Head of caudate nucleus (tissue), 42 donors: Measurements from ENCODE around the gene NRROS.

Experiments used
- DNase-seq, 42 donors: peaks; one replicate each; pipeline versions ENCODE4 v3.0.0 to v3.0.0-alpha.2; 2020 to 2021; ENCODE audit warnings: mixed read lengths in 7 of 42
- intact Hi-C: fragments of 100-400 bp; cut with DNase I; formaldehyde crosslinking; loops from one replicate; pipeline ENCODE4 v1.15.0; 2022

Gene NRROS

DNA sequence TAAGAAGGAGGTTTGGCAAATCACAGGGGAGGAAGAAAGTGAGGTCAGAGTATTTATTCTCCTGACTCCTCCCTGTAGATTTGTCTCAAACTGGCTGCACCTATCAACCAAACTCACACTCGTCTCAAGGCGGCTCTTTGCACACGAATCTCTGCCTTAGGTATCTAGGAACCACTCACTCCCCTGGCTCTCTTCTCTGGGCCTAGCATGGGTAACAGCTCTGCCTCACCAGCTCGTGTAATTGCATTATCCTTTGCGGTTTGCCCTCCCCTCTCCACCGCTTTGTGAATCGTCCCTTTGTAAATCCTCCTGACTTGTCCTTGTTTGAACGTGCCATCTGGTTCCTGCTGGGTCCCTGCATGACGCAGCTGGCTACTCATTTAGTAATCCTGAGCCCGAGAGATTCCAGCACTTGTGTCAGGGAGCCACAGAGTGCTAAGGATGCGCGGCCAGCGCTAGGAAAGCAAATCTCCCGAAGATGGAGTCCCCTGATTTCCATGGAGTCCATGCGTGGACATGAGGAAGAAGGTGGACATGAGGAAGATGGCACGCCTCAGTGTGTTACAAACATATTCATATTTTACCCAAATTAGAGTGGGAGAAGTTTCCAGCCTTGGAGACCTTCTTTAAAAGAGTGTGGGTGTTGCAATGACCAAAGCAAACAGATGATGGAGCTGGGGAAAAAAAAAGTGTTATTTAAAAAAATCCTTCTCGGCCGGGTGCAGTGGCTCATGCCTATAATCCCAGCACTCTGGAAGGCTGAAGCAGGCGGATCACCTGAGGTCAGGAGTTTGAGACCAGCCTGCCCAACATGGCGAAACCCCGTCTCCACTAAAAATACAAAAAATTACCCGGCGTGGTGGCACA is 26.7 kb downstream of the NRROS start:
- intact Hi-C loops: no loop called here
- peak in 25 of 42 donors; percentile 9 to 57 (median 38) for DNase-seq

DNA sequence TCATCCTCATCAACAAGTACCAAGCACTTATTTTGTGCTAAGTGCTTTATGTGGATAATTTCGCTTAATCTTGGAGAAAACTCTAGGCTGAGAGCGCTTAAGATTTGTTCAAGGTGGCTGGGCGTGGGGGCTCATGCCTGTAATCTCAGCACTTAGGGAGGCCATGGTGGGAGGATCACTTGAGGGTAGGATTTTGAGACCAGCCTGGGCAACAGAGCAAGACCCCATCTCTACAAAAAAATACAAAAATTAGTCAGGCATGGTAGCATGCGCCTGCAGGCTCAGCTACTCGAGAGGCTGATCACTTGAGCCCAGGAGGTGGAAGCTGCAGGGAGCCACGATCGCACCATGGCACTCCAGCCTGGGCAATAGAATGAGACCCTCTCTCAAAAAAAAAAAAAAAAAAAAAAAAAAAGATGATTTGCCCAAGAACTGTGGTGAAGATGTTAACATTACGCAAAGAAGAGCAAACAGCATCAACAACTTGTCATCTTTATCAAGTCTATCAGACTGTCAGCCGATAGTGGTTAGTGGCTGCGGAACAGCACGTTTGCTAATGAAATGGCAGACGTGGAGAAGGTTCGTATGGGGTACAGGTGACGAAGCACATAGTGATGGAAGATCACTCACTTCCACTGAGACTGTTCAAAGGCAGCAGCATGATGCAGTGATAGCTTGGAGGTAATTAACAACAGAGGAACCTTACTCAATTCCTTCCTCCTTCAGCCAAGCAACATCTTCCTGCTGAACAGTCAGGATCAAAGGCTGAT is 27.7 kb downstream of the NRROS start:
- DNase-seq: peak in 1 of 42 donors; percentile 2

DNA sequence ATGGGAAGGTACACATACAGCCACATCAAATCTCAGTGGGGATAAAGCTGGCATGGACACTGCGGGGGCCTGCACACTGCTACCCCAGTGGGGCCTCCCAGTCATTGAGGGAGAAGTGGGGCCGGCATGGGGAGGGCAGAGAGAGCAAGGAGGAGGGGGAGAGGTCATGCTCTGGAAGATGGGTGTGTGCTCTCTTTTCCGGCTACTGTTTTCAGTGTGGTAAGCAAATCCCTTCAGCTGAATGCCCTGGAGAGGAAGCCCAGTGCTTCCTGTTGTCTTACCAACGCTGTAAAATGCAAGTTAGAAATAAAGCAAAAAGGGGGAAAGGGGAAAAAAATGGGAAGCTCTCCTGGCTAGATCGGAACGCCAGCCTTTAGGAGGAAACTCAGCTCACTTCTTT is 30.8 kb downstream of the NRROS start:
- DNase-seq: peak in 1 of 42 donors; percentile 29
- intact Hi-C loops: no loop called here

More for the DNA sequence above, 27.7 kb downstream of the NRROS start:
- intact Hi-C loops: no loop called here

DNA sequence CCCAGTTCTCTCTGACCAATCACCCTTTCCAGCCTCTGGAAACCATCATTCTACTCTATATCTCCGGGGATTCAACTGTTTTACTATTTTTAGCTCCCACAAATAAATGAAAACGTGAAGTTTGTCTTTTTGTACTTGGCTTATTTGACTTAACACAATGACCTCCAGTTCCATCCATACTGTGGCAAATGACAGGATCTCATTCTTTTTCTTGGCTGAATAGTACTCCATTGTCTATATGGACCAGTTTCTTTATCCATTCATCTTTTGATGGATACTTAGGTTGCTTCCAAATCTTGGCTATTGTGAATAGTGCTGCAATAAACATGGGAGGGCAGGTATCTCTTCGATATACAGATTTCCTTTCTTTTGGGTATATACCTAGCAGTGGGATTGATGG is 34.1 kb downstream of the NRROS start:
- intact Hi-C loops: no loop called here
- DNase-seq: no peak

DNA sequence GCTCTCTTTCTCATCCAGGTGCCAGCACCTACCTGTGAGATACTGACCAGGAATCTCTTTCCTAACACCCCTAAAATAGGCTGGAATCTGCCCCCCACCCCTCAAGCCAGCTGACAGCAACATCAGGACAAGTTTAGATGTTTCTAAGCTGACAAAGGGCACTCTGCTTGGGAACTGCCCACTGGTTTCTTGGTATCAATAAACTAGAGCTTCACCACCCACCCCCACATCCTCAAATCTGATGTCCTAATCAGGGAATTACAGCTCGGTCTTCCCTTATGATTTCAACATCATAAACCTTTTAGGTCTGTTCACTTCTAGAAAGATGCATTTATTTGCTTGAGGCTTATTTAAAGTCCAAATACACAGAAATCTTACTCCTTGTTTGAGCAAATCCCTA is 37.9 kb downstream of the NRROS start:
- intact Hi-C loops: no loop called here
- DNase-seq: no peak

DNA sequence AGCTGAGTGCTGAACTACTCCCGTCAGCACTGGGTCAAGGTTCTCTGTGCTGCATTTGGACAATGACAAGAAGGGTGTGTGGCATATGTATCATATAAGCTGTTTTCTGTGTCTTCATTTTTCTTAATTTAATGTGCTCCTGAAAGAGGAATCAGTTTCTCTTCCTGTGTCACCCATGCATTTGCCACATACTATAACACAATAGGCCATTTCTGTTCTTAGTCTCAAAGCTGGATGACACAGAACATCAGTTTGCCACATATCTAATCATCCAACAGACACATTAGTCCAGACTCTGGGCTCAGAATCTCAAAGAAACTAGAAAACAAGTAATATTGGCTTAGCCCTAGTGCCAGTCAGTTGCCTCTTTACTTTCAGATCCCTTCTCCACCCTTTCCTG is 38.4 kb downstream of the NRROS start:
- intact Hi-C loops: no loop called here
- no peak for DNase-seq

DNA sequence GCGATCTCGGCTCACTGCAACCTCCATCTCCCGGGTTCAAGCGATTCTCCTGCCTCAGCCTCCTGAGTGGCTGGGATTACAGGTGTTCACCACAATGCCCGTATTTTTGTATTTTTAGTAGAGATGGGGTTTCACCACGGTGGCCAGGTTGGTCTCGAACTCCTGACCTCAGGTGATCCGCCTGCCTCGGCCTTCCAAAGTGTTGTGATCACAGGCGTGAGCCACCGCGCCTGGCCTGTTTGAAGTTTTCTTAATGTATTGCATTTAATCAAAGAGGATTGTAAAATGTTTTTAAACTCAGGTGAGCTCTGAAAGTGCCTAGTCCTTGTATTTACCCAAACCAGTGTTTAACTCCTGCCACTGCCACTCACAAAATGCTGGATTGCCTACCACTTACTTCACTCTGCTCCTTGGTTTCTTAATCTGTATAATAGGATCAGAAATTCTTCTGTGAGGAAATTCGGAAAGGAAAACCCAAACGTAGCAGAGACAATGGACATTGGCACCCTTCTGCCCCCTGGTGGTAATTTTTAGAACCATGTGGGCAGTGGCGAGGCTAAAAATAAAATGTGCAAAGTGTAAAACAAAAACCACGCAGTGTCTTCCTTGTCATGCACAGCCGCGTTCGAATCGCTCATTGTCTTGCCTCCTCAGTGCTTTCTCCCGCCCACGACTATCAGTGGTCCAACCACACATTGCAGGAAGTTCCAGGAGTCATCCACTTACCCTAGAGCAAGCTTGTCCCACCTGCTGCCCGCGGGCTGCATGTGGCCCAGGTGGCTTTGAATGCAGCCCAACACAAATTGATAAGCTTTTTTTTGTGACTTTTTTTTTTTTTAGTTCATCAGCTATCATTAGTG is 45.3 kb downstream of the NRROS start:
- intact Hi-C loops: loop anchor here (5.0 kb wide), 1 partner anchor 72 kb away; no protein-coding TSS in a partner anchor
- peak; percentile 20 to 87 (median 66) for DNase-seq

DNA sequence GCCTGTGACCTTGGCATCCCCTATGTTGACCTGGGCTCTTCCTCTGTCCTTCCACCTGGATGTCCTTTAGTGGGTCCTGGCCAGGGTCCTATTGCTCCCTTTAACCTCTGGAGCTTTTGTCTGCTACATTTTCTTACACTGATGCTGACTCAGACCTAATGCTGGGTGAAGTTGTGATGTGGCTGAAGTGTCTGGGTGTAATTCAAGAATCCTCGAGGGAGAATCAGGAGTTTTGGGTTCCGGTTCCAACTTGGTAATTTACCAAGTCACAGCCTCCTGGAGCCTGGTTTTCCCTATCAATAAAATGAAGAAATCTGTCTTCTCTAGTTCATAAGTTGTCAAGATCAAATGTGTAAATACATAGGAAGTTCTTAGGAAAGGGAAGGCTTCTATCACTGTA is 46.9 kb downstream of the NRROS start:
- intact Hi-C loops: loop anchor here (5.0 kb wide), 1 partner anchor 74 kb away; no protein-coding TSS in a partner anchor
- DNase-seq: no peak

DNA sequence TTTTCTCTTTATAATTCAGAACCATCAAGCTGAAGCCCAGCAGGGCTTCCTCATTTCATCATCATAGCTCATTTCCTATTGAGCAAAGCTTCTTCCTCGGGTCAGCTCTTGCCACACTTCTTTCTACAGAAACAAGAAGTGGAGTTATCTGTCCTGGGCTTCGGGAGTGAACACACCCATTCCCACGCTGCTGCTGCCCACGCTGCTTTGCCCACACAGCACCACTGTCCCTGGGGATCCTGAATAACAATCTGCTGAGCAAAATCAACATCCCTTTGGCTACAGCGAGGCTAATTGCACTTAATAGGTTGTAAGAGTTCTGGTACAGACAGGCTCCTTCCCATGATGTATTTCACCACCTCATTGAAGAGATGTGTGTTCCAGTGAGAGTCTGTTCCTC is 48.9 kb downstream of the NRROS start:
- peak in 13 of 42 donors; percentile 6 to 51 (median 26) for DNase-seq
- intact Hi-C loops: loop anchor here (5.0 kb wide), 1 partner anchor 76 kb away; no protein-coding TSS in a partner anchor

DNA sequence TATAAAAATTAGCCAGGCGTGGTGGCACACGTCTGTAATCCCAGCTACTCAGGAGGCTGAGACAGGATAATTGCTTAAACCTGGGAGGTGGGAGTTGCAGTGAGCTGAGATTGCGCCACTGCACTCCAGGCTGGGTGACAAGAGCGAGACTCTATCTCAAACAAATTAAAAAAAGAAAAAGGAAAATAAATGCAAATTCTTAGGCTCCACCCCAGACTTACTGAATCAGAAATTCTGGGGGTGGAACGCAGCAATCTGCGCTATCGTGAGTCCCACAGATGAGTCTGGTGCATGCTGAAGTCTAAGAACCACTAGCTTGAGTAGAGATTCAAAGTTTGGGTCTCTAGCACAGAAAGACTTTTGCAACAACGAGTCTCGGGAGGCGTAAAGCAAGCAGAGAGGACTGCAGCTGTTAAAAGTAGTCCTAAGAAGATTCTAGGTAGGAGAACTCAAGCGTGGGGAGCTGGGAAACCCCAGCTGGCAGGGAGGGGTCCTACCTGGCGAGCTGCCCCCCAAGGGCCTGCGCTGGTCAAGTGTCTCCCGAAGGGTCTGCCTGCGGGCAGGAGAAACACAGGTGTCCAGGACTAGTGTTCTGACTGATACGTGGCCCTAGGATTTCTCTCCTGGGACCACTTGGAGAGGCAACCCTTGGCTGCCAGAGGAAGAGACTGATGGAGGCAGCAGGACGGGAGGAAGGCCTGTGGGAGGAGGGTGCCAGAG is 50.6 kb downstream of the NRROS start:
- peak in 34 of 42 donors; percentile 11 to 84 (median 46) for DNase-seq
- intact Hi-C loops: loop anchor here (5.0 kb wide), 1 partner anchor 78 kb away; no protein-coding TSS in a partner anchor

DNA sequence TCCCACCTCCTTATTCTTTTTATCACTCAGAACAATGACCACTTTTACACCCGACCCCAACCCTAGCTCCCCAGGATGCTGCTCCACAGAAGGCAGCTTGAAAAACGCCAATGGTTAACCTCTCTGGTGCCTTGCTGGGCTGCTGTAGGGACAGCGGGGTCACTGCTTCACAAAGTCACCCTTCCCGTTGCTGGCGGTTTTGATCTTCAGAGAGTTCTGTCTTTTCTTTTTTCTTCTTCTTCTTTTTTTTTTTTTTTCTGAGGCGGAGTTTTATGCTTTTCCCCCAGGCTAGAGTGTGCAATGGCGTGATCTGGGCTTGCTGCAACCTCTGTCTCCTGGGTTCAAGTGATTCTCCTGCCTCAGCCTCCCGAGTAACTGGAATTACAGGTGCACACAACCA is 51.9 kb downstream of the NRROS start:
- intact Hi-C loops: no loop called here
- no peak for DNase-seq

DNA sequence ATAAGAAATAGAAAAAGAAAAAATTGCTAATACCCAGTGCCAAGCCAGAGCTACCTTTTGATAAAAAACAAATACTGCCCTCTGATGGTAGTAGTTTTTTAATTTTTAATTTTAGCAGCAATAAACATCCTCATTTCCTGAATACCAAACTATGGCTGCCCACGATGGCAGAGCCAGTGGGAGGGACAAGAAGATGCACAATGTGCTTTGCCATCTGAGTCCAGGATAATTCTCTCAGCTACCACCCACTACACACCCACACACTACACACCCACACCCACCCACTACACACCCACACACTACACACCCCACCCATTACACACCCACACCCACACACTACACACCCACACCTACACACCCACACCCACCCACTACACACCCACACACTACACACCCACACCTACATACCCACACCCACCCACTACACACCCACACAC is 54.7 kb downstream of the NRROS start:
- DNase-seq: peak in 1 of 42 donors; percentile 36

DNA sequence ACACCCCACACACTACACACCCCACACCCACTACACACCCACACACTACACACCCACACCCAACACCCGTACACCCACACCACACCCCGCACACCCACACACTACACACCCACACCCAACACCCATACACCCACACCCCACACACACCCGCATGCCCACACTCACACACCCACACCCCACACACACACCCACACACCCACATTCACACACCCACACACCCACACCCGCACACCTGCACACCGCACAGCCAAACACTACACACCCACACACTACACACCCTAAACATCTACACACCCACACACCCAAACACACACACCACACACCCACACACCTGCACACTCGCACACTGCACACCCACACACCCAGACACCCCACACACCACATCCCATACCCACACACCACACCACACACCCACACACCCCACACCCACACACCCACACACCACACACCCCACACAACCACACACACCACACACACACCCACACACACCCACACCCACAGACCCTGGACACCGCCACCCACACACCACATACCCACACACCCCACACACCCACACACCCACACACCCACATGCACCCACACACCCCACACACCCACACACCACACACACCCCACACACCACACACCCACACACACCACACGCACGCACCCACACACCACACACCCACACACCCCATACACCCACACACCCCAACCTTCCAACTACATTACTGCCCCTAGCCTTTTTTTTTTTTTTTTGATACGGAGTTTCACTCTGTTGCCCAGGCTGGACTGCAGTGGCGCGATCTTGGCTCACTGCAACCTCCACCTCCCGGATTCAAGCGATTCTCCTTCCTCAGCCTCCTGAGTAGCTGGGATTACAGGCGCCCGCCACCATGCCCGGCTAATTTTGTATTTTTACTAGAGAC is 55.7 kb downstream of the NRROS start:
- intact Hi-C loops: no loop called here
- peak in 1 of 42 donors; percentile 22 for DNase-seq

More for the DNA sequence above, 54.7 kb downstream of the NRROS start:
- intact Hi-C loops: no loop called here

DNA sequence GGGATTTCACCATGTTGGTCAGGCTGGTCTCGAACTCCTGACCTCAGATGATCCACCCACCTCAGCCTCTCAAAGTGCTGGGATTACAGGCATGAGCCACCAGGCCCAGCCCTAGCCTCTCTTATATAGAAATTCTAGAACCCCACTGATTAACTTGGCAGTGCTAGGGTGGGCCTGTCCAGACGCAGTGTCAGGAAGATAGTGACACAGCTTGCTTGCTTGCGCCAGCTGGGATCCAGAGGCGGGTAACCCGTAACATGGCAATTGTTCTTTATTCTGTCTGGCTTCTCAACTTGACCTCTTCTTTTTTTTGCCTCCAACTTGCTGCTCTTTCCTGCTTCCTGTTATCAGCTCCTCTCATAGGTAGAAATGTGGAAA is 56.3 kb downstream of the NRROS start:
- intact Hi-C loops: no loop called here

DNA sequence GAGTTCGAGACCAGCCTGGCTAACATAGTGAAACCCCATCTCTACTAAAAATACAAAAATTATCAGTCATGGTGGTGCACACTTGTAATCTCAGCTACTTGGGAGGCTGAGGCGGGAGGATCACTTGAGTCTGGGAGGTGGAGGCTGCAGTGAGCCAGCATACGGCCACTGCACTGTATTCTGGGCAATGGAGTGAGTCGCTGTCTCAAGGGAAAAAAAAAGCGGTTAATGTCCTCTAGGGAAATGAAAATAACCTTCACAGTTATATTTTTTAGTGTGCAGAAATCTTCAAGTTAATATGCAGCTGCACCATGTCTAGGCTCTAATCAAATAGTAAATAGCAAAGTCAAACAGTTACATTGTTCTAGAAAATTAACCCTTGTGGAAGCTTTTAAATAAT is 57.8 kb downstream of the NRROS start:
- intact Hi-C loops: no loop called here

More for the DNA sequence above, 56.3 kb downstream of the NRROS start:
- peak in 1 of 42 donors; percentile 2 for DNase-seq

DNA sequence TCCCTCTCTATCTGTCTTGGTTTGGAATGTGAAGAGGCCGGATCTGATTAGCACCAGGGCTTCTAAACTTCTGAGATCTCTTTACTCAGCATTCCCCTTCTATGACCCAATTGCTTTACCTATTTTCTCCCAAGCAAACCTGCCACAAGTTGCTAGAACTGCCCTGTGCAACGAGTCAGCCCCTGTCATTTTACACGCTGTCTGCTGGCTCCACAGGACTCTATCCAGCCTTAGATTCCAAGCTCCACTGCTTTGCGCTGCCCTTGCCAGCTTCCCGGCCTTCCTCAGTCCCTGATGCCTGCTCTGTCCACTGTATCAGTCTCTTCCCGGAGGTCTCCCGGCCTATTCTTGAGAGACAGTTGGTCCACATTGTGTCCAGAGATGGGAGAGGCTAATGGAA is 60.3 kb downstream of the NRROS start:
- no peak for DNase-seq
- intact Hi-C loops: no loop called here

More for the DNA sequence above, 57.8 kb downstream of the NRROS start:
- peak in 1 of 42 donors; percentile 1 for DNase-seq

DNA sequence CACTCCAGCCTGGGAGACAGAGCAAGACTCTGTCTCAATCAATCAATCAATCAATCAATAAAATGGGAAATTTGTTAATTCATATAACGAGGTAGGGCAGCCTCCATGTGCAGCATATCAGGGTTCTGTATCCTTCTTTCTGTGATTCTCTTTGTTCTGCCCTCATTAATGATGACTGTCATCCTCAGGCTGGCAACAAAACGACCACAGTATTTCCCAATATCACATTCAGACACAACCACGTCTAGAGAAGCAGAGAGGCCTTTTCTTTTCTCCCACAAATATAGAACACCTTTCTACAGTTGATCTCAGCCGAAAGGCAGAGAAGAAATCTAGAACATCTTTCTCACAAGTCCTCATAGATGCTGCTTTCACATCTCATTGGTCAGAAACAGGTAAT is 61.3 kb downstream of the NRROS start:
- no peak for DNase-seq
- intact Hi-C loops: no loop called here
